H9 (cell line): Measurements from ENCODE around the gene ZIC4. TPM values are rescaled to one million over a fixed set of nuclear protein-coding genes. Genes with fewer than 3 reads are reported as not detected.

ENCODE experiments used
- DNase-seq: peaks from one replicate; pipeline ENCODE4 v3.0.0-alpha.2; 2017
- H2AFZ ChIP-seq: one replicate; pipeline ENCODE4 v1.6.1; 2013; ENCODE audit warnings: mild to moderate bottlenecking, low read length, control low read depth, moderate library complexity
- H2AK5ac ChIP-seq: 2 replicates; pipeline ENCODE4 v1.6.1; 2013; ENCODE audit warnings: low read length, control low read depth, mixed read lengths; ENCODE audit not compliant: insufficient read length
- H2BK120ac ChIP-seq: one replicate; pipeline ENCODE4 v1.6.1; 2013; ENCODE audit warnings: low read depth, mild to moderate bottlenecking, low read length, control low read depth, inconsistent platforms; ENCODE audit not compliant: poor library complexity, severe bottlenecking
- H2BK12ac ChIP-seq: 2 replicates; pipeline ENCODE4 v1.6.1; 2013; ENCODE audit warnings: low read length, control low read depth, mixed read lengths, low read depth; ENCODE audit not compliant: insufficient read length
- H2BK15ac ChIP-seq: 2 replicates; pipeline ENCODE4 v1.6.1; 2013; ENCODE audit warnings: low read depth, low read length, control low read depth
- H2BK20ac ChIP-seq: one replicate; pipeline ENCODE4 v1.6.1; 2013; ENCODE audit warnings: low read depth, mild to moderate bottlenecking, low read length, control low read depth, inconsistent platforms; ENCODE audit not compliant: poor library complexity, severe bottlenecking
- H2BK5ac ChIP-seq: 2 replicates; pipeline ENCODE4 v1.6.1; 2013; ENCODE audit warnings: low read length, control low read depth, mixed read lengths; ENCODE audit not compliant: insufficient read length
- H3K14ac ChIP-seq: 2 replicates; pipeline ENCODE4 v1.6.1; 2013; ENCODE audit warnings: low read length, control low read depth; ENCODE audit not compliant: insufficient read depth
- H3K18ac ChIP-seq: 2 replicates; pipeline ENCODE4 v1.6.1; 2013; ENCODE audit warnings: low read depth, mild to moderate bottlenecking, mixed read lengths, low read length, control low read depth; ENCODE audit not compliant: insufficient read length
- H3K23ac ChIP-seq: 2 replicates; pipeline ENCODE4 v1.6.1; 2013; ENCODE audit warnings: low read length, control low read depth, mixed read lengths, low read depth; ENCODE audit not compliant: insufficient read length
- H3K23me2 ChIP-seq: 2 replicates; pipeline ENCODE4 v1.6.1; 2013; ENCODE audit warnings: low read depth, mild to moderate bottlenecking, mixed read lengths, low read length, control low read depth; ENCODE audit not compliant: insufficient read length, poor library complexity, severe bottlenecking
- H3K27ac ChIP-seq: 2 replicates; pipeline ENCODE4 v1.5.1; 2013; ENCODE audit warnings: low read length, control low read depth, mixed read lengths, low read depth; ENCODE audit not compliant: insufficient read length
- H3K27me3 ChIP-seq: 2 replicates; pipeline ENCODE4 v1.6.1; 2013; ENCODE audit warnings: low read length, control low read depth, inconsistent platforms; ENCODE audit not compliant: insufficient read depth
- H3K4ac ChIP-seq: 2 replicates; pipeline ENCODE4 v1.6.1; 2013; ENCODE audit warnings: low read depth, mild to moderate bottlenecking, control low read depth, inconsistent platforms, low read length, moderate library complexity
- H3K4me1 ChIP-seq: 2 replicates; pipeline ENCODE4 v1.6.1; 2013; ENCODE audit warnings: low read length, control low read depth, inconsistent platforms; ENCODE audit not compliant: insufficient read depth
- H3K4me2 ChIP-seq: 2 replicates; pipeline ENCODE4 v1.6.1; 2013; ENCODE audit warnings: low read length, control low read depth, mixed read lengths; ENCODE audit not compliant: insufficient read length, insufficient read depth
- H3K56ac ChIP-seq: 2 replicates; pipeline ENCODE4 v1.6.1; 2013; ENCODE audit warnings: low read depth, mild to moderate bottlenecking, mixed read lengths, low read length, control low read depth; ENCODE audit not compliant: insufficient read length
- H3K79me1 ChIP-seq: 2 replicates; pipeline ENCODE4 v1.6.1; 2013; ENCODE audit warnings: low read depth, mild to moderate bottlenecking, moderate library complexity, low read length, control low read depth, inconsistent platforms; ENCODE audit not compliant: insufficient read depth, poor library complexity, severe bottlenecking
- H3K79me2 ChIP-seq: 2 replicates; pipeline ENCODE4 v1.6.1; 2013; ENCODE audit warnings: low read length, control low read depth, inconsistent platforms; ENCODE audit not compliant: insufficient read depth
- H3K9ac ChIP-seq: 2 replicates; pipeline ENCODE4 v1.6.1; 2013; ENCODE audit warnings: low read length, control low read depth, mixed read lengths; ENCODE audit not compliant: insufficient read length; ENCODE audit errors: extremely low read depth
- H3K9me3 ChIP-seq: one replicate; pipeline ENCODE4 v1.6.1; 2013; ENCODE audit warnings: low read depth, low read length, inconsistent platforms; ENCODE audit not compliant: control insufficient read depth
- H3T11ph ChIP-seq: one replicate; pipeline ENCODE4 v1.6.1; 2013; ENCODE audit warnings: mild to moderate bottlenecking, low read length, control low read depth, inconsistent platforms
- H4K20me1 ChIP-seq: one replicate; pipeline ENCODE4 v1.6.1; 2013; ENCODE audit not compliant: control insufficient read depth, insufficient read length, insufficient read depth
- H4K5ac ChIP-seq: 2 replicates; pipeline ENCODE4 v1.6.1; 2013; ENCODE audit warnings: low read depth, mild to moderate bottlenecking, mixed read lengths, low read length, control low read depth; ENCODE audit not compliant: insufficient read length
- H4K8ac ChIP-seq: replicated peaks from 2 replicates; pipeline ENCODE4 v1.6.1; 2013; ENCODE audit warnings: low read length, control low read depth, mixed read lengths, low read depth; ENCODE audit not compliant: insufficient read length
- H4K91ac ChIP-seq: 2 replicates; pipeline ENCODE4 v1.6.1; 2013; ENCODE audit warnings: low read depth, mild to moderate bottlenecking, moderate library complexity, mixed read lengths, low read length, control low read depth; ENCODE audit not compliant: insufficient read length
- H3K27ac Mint-ChIP-seq, 3 experiments: 2 replicates in 2 of 3; 3 replicates in 1 of 3; pipeline ENCODE4 v1.8.0; 2020 to 2021; ENCODE audit warnings: mixed read lengths in 3 of 3, mild to moderate bottlenecking in 1 of 3, moderate library complexity in 1 of 3
- H3K27me3 Mint-ChIP-seq: 2 replicates; pipeline ENCODE4 v1.8.0; 2021; ENCODE audit warnings: low read depth, mild to moderate bottlenecking, moderate library complexity, mixed read lengths
- H3K36me3 Mint-ChIP-seq, 3 experiments: 2 replicates in 2 of 3; 3 replicates in 1 of 3; pipeline ENCODE4 v1.8.0; 2020 to 2021; ENCODE audit warnings: low read depth in 3 of 3, mixed read lengths in 3 of 3; ENCODE audit not compliant: insufficient read depth in 1 of 3
- H3K4me1 Mint-ChIP-seq, 2 experiments: 2 replicates each; pipeline ENCODE4 v1.8.0; 2020; ENCODE audit warnings: mixed read lengths in 2 of 2
- H3K4me3 Mint-ChIP-seq, 2 experiments: 2 replicates in 1 of 2; 3 replicates in 1 of 2; pipeline ENCODE4 v1.8.0; 2020 to 2021; ENCODE audit warnings: mild to moderate bottlenecking in 2 of 2, mixed read lengths in 2 of 2, moderate library complexity in 1 of 2
- H3K9me3 Mint-ChIP-seq, 2 experiments: 2 replicates in 1 of 2; 3 replicates in 1 of 2; pipeline ENCODE4 v1.8.0; 2020; ENCODE audit warnings: mild to moderate bottlenecking in 2 of 2, mixed read lengths in 2 of 2, moderate library complexity in 1 of 2
- CTCF ChIP-seq: fragments of 200-600 bp; sonication (generic); conservative IDR thresholded peaks from 3 replicates; pipeline ENCODE4 v1.8.0; 2021; ENCODE audit warnings: antibody characterized with exemption, mild to moderate bottlenecking
- WGBS: extraction: QIAGEN DNeasy Blood & Tissue Kit; methylation state at CpG from one replicate; pipeline ENCODE4 v1.1.7; 2013; ENCODE audit warnings: missing lambda C conversion rate, low lambda C conversion rate, mixed read lengths; ENCODE audit not compliant: insufficient read length; ENCODE audit errors: extremely low coverage; 5-methylcytosine and 5-hydroxymethylcytosine counted together
- total RNA-seq: library from RNA; stranded (reverse); gene quantifications from 2 replicates; pipeline ENCODE4 v1.2.1, GENCODE V29; 2021

ZIC4 gene
- total RNA-seq, 1 experiment from 2014 or later: not detected

- Histone ChIP-seq H3K56ac (no peak overlapping the region), H2BK12ac (no peak overlapping the region), H2BK5ac (no peak overlapping the region), H3K4me2 (peak overlapping the region; percentile 87), H4K5ac (no peak overlapping the region), H3K27ac (no peak overlapping the region), H2BK15ac (no peak overlapping the region), H3K14ac (no peak overlapping the region), H3T11ph (no peak overlapping the region), H2BK20ac (no peak overlapping the region), H3K4me1 (peaks cover 5% of the 10 kb centered on the region; the same call in 1 of the 2 replicates), H3K23ac (no peak overlapping the region), H3K27me3 (peaks cover 83% of the 10 kb centered on the region), H2AK5ac (no peak overlapping the region), H3K23me2 (peaks cover 22% of the 10 kb centered on the region), H3K9me3 (no peaks in the 10 kb centered on the region), H4K91ac (no peak overlapping the region), H3K18ac (no peak overlapping the region), H3K9ac (no peak overlapping the region), H3K4ac (no peak overlapping the region), H4K20me1 (no peaks in the 10 kb centered on the region), H3K79me2 (no peaks in the 10 kb centered on the region), H3K79me1 (no peaks in the 10 kb centered on the region), H2AFZ (no peak overlapping the region), H4K8ac (no peak overlapping the region), H2BK120ac (no peak overlapping the region)
- WGBS: no CpG with 5 or more reads among the region's 32 CpGs
- no peak for TF ChIP-seq CTCF
- Mint-ChIP-seq H3K36me3 (no peaks in the 10 kb centered on the region; a peak in 1 of 7 replicates), H3K4me3 (peak overlapping the region in 1 of 2 experiments; percentile 82; a peak in 3 of 5 replicates), H3K9me3 (no peaks in the 10 kb centered on the region; a peak in 2 of 5 replicates), H3K4me1 (peaks cover 36 to 61% of the 10 kb centered on the region in 2 experiments), H3K27ac (no peak overlapping the region), H3K27me3 (peaks cover 100% of the 10 kb centered on the region)
- DNase-seq: no peak
Observed at GRCh38 chr3:147420353-147421183, 14.2 kb upstream of the ZIC4 start.
